Natural killer cell treated with Interleukin-12 subunit alpha and Interleukin-12 subunit beta and Interleukin-15 and Interleukin-18, amount 100 ng/mL, for 72 hours (primary cell): Measurements from ENCODE around the gene MVK. TPM values are rescaled to one million over a fixed set of nuclear protein-coding genes. Genes with fewer than 3 reads are reported as not detected.

ENCODE experiments used
- ATAC-seq, 2 donors: fragments of 150-1000 bp; cut with Tn5 transposase in 1 of 2; sonication (Bioruptor Pico), chemical (Tn5 transposase) in 1 of 2; 2 replicates each; pipeline ENCODE4 v1.10.0; 2021
- DNase-seq: peaks from one replicate; pipeline ENCODE4 v3.0.0; 2022; ENCODE audit warnings: low spot score
- H3K27ac Mint-ChIP-seq, 2 donors: 1 replicate in 1 of 2; 2 replicates in 1 of 2; pipeline ENCODE4 v1.8.0; 2022; ENCODE audit warnings: mixed read lengths in 2 of 2, mild to moderate bottlenecking in 1 of 2, moderate library complexity in 1 of 2
- H3K27me3 Mint-ChIP-seq, 2 donors: 1 replicate in 1 of 2; 2 replicates in 1 of 2; pipeline ENCODE4 v1.8.0; 2022; ENCODE audit warnings: mixed read lengths in 2 of 2
- H3K36me3 Mint-ChIP-seq: one replicate; pipeline ENCODE4 v1.8.0; 2022; ENCODE audit warnings: mixed read lengths
- H3K4me1 Mint-ChIP-seq, 2 donors: 1 replicate in 1 of 2; 2 replicates in 1 of 2; pipeline ENCODE4 v1.8.0; 2022; ENCODE audit warnings: low read depth in 2 of 2, mixed read lengths in 2 of 2, mild to moderate bottlenecking in 1 of 2
- H3K4me3 Mint-ChIP-seq: one replicate; pipeline ENCODE4 v1.8.0; 2022; ENCODE audit warnings: mixed read lengths
- H3K9me3 Mint-ChIP-seq: 2 replicates; pipeline ENCODE4 v1.8.0; 2022; ENCODE audit warnings: mixed read lengths
- total RNA-seq, 2 donors: library from RNA; stranded (reverse); gene quantifications; one replicate each; pipeline ENCODE4 v1.2.3, GENCODE V29; 2022

Gene MVK
- total RNA-seq, 2 donors from 2014 or later = 23.1 to 27.5 TPM

- DNase-seq (no peak), ATAC-seq (peak in 1 of 2 donors; percentile 51)
- Mint-ChIP-seq H3K27me3 (no peaks in the 10 kb centered on the region), H3K36me3 (peaks cover 5% of the 10 kb centered on the region), H3K4me3 (no peak overlapping the region), H3K4me1 (no peaks in the 10 kb centered on the region), H3K27ac (no peak overlapping the region), H3K9me3 (no peaks in the 10 kb centered on the region)
These were observed 10.0 kb upstream of the MVK start for GRCh38 chr12:109563291-109564284.

DNA sequence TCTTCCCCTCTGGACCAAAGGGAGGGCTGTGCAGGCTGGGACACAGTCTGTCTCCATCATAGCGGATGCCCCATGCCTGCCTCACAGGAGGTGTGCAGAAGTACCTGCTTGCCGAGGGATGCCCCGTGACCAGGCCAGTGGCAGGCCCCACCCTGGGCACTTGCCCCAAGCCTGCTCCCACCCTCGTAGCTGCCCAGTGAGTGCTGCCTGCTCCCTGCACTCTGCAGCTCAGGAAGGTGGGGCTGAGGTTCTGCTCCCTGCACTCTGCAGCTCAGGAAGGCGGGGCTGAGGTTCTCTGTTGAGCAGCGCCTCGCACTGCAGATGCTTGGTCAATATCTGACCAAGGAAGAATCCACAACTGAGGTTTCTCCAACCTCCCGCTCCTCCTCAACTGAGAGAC is 7.2 kb upstream of the MVK start:
- no peak overlapping the region for H3K4me3 Mint-ChIP-seq
- ATAC-seq (no peak), DNase-seq (no peak)
- no peaks in the 10 kb centered on the region for H3K27me3 Mint-ChIP-seq
- peaks cover 5% of the 10 kb centered on the region for H3K36me3 Mint-ChIP-seq
- H3K9me3 Mint-ChIP-seq = no peaks in the 10 kb centered on the region
- H3K27ac Mint-ChIP-seq = no peak overlapping the region
- peaks cover under 1 to 2% of the 10 kb centered on the region in 2 donors for H3K4me1 Mint-ChIP-seq

- no peak for DNase-seq
- Mint-ChIP-seq H3K4me1 (peaks cover 6% of the 10 kb centered on the region in 2 donors), H3K9me3 (no peaks in the 10 kb centered on the region), H3K27ac (no peak overlapping the region), H3K36me3 (peaks cover under 1% of the 10 kb centered on the region), H3K4me3 (no peak overlapping the region), H3K27me3 (no peaks in the 10 kb centered on the region)
- no peak for ATAC-seq
These were observed 6.3 kb upstream of the MVK start for GRCh38 chr12:109567296-109567695.

DNA sequence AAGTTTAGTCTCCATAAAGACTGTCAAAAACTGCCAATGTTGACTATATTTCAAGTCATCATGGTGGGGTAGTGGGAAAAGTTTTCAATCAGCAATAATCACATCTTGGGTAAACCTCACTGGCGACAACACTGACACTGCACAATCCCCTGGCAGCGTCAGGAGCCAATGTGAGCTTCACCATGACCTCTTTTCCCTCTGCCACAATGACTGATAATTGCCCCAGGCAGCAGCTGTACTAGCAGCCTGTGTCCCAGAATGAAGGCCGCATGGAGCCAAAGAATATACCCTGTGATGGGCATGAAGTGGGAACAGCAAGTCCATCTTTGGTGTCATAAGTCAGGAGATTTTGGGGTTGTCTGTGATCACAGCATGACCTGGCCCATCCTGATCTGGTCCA is 5.6 kb upstream of the MVK start:
- peaks cover 12% of the 10 kb centered on the region in 2 donors for H3K4me1 Mint-ChIP-seq
- H3K36me3 Mint-ChIP-seq = no peaks in the 10 kb centered on the region
- DNase-seq (no peak), ATAC-seq (no peak)
- no peaks in the 10 kb centered on the region for H3K27me3 Mint-ChIP-seq
- no peaks in the 10 kb centered on the region for H3K9me3 Mint-ChIP-seq
- no peak overlapping the region for H3K4me3 Mint-ChIP-seq
- H3K27ac Mint-ChIP-seq = no peak overlapping the region

DNA sequence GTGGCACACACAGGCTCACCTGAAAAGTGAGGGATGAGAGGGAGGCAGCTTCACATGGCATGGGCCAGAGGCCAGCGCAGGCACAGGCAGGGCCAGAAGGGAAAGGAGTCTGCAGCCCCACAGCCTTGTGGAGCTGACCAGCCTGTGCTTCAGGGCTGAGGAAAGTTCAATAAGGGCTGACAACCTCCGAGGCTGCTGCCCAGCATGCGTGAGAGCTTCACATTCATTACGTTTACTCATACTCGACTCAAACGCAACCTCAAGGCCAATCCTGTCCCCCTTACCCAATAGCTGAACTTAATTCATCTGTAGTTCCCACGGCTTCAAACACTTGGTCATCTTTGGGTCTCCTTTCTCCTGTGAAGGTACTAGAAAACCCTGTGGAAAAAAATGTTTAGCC is 5.1 kb upstream of the MVK start:
- no peaks in the 10 kb centered on the region for H3K27me3 Mint-ChIP-seq
- no peak overlapping the region for H3K4me3 Mint-ChIP-seq
- no peak overlapping the region for H3K27ac Mint-ChIP-seq
- peaks cover 14 to 17% of the 10 kb centered on the region in 2 donors for H3K4me1 Mint-ChIP-seq
- H3K9me3 Mint-ChIP-seq = no peaks in the 10 kb centered on the region
- DNase-seq = no peak
- ATAC-seq = no peak
- H3K36me3 Mint-ChIP-seq = no peaks in the 10 kb centered on the region

- ATAC-seq (no peak), DNase-seq (no peak)
- peak overlapping the region; percentile 86 to 95 for H3K27ac Mint-ChIP-seq
- peaks cover 24 to 29% of the 10 kb centered on the region in 2 donors for H3K4me1 Mint-ChIP-seq
- H3K27me3 Mint-ChIP-seq = no peaks in the 10 kb centered on the region
- peak overlapping the region; percentile 95 for H3K4me3 Mint-ChIP-seq
- H3K9me3 Mint-ChIP-seq = no peaks in the 10 kb centered on the region
- H3K36me3 Mint-ChIP-seq = no peaks in the 10 kb centered on the region
These were observed 1.7 kb upstream of the MVK start for GRCh38 chr12:109571773-109572505.

DNA sequence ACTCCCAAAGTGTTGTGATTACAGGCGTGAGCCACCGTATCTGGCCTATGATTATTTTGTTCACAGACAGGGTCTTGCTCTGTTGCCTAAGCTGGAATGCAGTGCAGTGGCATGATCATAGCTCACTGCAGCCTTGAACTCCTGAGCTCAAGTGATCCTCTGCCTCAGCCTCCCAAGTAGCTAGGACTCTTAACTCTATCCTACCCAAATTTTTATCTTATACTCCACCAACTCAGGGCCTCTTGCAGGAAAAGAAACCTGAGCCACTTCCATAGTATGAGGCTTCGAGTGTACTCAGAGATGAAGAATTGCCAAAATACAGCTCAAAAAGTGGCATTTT is 1.1 kb upstream of the MVK start:
- Mint-ChIP-seq H3K27me3 (no peaks in the 10 kb centered on the region), H3K4me3 (peak overlapping the region; percentile 95), H3K36me3 (no peaks in the 10 kb centered on the region), H3K4me1 (peaks cover 24 to 29% of the 10 kb centered on the region in 2 donors), H3K27ac (peak overlapping the region; percentile 86 to 95), H3K9me3 (no peaks in the 10 kb centered on the region)
- DNase-seq (no peak), ATAC-seq (no peak)

DNA sequence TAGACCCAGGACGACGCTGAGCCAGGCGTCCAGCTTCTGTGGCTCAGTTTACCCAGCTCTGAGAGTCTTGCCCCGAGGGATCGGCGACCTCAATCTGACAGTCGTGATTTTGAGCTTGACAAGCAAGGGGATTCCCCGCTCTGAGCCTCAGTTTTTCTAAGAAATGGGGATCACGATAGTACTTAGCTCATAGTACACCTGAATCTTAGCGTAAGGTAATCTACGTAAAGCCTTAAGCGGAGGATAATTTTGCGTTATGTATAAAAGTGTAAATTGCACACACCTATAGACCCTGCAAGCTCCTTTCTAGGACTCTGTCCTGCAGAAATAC is 285 bp downstream of the MVK start:
- no peak for DNase-seq
- Mint-ChIP-seq H3K9me3 (no peaks in the 10 kb centered on the region), H3K27me3 (no peaks in the 10 kb centered on the region), H3K27ac (peak overlapping the region; percentile 86 to 95), H3K4me3 (peak overlapping the region; percentile 95), H3K4me1 (peaks cover 24 to 29% of the 10 kb centered on the region in 2 donors), H3K36me3 (no peaks in the 10 kb centered on the region)
- no peak for ATAC-seq

- no peak overlapping the region for H3K27ac Mint-ChIP-seq
- ATAC-seq (no peak), DNase-seq (no peak)
- no peaks in the 10 kb centered on the region for H3K9me3 Mint-ChIP-seq
- H3K4me1 Mint-ChIP-seq = peaks cover 24 to 29% of the 10 kb centered on the region in 2 donors
- no peaks in the 10 kb centered on the region for H3K27me3 Mint-ChIP-seq
- H3K4me3 Mint-ChIP-seq = peak overlapping the region; percentile 38
- H3K36me3 Mint-ChIP-seq = no peaks in the 10 kb centered on the region
These were observed 2.1 kb downstream of the MVK start for GRCh38 chr12:109575683-109576082.

- ATAC-seq (no peak), DNase-seq (no peak)
- H3K27ac Mint-ChIP-seq = no peak overlapping the region
- H3K4me3 Mint-ChIP-seq = no peak overlapping the region
- H3K36me3 Mint-ChIP-seq = no peaks in the 10 kb centered on the region
- H3K4me1 Mint-ChIP-seq = peaks cover 19 to 26% of the 10 kb centered on the region in 2 donors
- H3K27me3 Mint-ChIP-seq = no peaks in the 10 kb centered on the region
- H3K9me3 Mint-ChIP-seq = no peaks in the 10 kb centered on the region
These were observed 3.7 kb downstream of the MVK start for GRCh38 chr12:109577311-109577710.

DNA sequence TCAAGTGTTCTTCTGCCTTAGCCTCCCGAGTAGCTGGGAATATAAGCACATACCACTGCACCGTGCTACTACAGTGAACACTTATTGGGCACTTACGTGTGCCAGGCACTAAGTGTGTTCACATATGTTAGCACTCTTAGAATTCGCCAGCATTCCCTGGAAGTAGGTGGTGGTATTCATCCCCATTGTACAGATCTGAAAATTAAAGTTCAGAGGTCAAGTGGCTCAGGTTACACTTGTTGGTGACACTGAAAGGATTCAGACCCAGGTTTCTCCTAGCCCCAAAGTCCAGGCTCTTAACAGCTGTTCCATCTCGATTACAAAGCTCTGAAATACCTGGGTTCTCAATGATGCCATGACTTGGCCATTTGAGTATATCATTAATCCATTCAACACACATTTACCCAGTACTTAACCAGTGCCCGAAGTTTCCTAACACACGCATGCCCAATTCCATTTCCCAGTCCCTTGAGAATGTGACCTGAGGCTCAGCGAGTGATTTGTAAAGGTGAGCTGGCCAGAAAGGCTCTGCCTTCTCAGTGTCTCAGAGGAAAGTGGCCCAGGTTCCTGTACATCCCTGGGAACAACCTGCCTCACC is 4.8 kb downstream of the MVK start:
- H3K4me3 Mint-ChIP-seq = no peak overlapping the region
- ATAC-seq (no peak), DNase-seq (no peak)
- no peaks in the 10 kb centered on the region for H3K27me3 Mint-ChIP-seq
- H3K27ac Mint-ChIP-seq = no peak overlapping the region
- H3K9me3 Mint-ChIP-seq = no peaks in the 10 kb centered on the region
- no peaks in the 10 kb centered on the region for H3K36me3 Mint-ChIP-seq
- H3K4me1 Mint-ChIP-seq = peaks cover 10 to 15% of the 10 kb centered on the region in 2 donors

GRCh38 chr12:109579639-109580038 is 6.0 kb downstream of the MVK start:
- no peak for ATAC-seq
- no peaks in the 10 kb centered on the region for H3K9me3 Mint-ChIP-seq

DNA sequence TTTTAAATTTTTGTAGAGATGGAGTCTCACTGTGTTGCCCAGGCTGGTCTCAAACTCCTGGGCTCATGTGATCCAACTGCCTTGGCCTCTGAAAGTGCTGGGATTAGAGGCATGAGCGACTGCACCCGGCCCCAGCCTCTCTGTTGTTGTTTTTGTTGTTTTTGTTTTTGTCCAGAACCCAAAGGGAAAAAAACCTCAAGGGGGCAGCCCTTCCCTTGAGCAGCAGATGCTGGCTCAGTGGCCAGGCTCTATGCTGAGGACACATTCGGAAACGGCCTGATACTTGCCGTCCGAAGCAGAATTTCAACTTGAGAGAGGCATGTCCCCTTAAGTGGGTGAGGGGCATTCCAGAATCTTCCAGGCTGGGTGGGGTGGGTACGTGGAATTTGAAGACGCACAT is 6.7 kb downstream of the MVK start:
- H3K4me3 Mint-ChIP-seq = no peak overlapping the region
- peaks cover 0 to 2% of the 10 kb centered on the region in 2 donors for H3K4me1 Mint-ChIP-seq
- DNase-seq (no peak), ATAC-seq (no peak)
- H3K36me3 Mint-ChIP-seq = no peaks in the 10 kb centered on the region
- H3K27ac Mint-ChIP-seq = no peak overlapping the region
- no peaks in the 10 kb centered on the region for H3K9me3 Mint-ChIP-seq
- no peaks in the 10 kb centered on the region for H3K27me3 Mint-ChIP-seq

More at GRCh38 chr12:109579639-109580038, 6.0 kb downstream of the MVK start:
- Mint-ChIP-seq H3K4me3 (no peak overlapping the region), H3K27ac (no peak overlapping the region), H3K27me3 (no peaks in the 10 kb centered on the region), H3K4me1 (peaks cover 1 to 7% of the 10 kb centered on the region in 2 donors), H3K36me3 (no peaks in the 10 kb centered on the region)
- no peak for DNase-seq
